HL-60 (cell line): Measurements from ENCODE around the gene APBA2.

Source experiments
- DNase-seq, 2 experiments: peaks; one replicate each; pipeline ENCODE4 v3.0.0-alpha.2; 2010 to 2020; ENCODE audit warnings: low read depth in 1 of 2, low spot score in 1 of 2
- H3K27ac ChIP-seq: fragments of 250-450 bp; sonication (Bioruptor Pico); replicated peaks from 2 replicates; pipeline ENCODE4 v1.5.1; 2020; ENCODE audit warnings: mild to moderate bottlenecking, moderate library complexity
- H3K27me3 ChIP-seq: fragments of 250-450 bp; sonication (Bioruptor Pico); 2 replicates; pipeline ENCODE4 v1.5.1; 2021; ENCODE audit warnings: mild to moderate bottlenecking, moderate library complexity; ENCODE audit not compliant: insufficient read depth, poor library complexity, severe bottlenecking
- H3K4me3 ChIP-seq: replicated peaks from 2 replicates; pipeline ENCODE4 v1.5.1; 2011; ENCODE audit warnings: mild to moderate bottlenecking, control low read depth, low read length; ENCODE audit not compliant: insufficient read depth
- CTCF ChIP-seq: IDR thresholded peaks from one replicate; pipeline ENCODE4 v1.5.1; 2011; ENCODE audit warnings: low read length, control low read depth, inconsistent platforms; ENCODE audit not compliant: insufficient read depth
- GABPA ChIP-seq: IDR thresholded peaks from 2 replicates; pipeline ENCODE4 v1.6.1; 2012; ENCODE audit warnings: low read depth
- POLR2AphosphoS5 ChIP-seq: IDR thresholded peaks from 2 replicates; pipeline ENCODE4 v1.6.1; 2012; ENCODE audit warnings: low read depth
- REST ChIP-seq: IDR thresholded peaks from 2 replicates; pipeline ENCODE4 v1.6.1; 2012; ENCODE audit warnings: low read depth; ENCODE audit not compliant: insufficient replicate concordance
- SPI1 ChIP-seq: IDR thresholded peaks from 2 replicates; pipeline ENCODE4 v1.6.1; 2012; ENCODE audit warnings: low read depth, mild to moderate bottlenecking, borderline replicate concordance

APBA2 gene

GRCh38 chr15:28991236-28992171 is 105.7 kb downstream of the APBA2 start:
- Histone ChIP-seq H3K27ac (no peak overlapping the region), H3K4me3 (no peak overlapping the region), H3K27me3 (no peaks in the 10 kb centered on the region)
- DNase-seq, result no peak
- TF ChIP-seq POLR2AphosphoS5 (no peak), SPI1 (no peak), CTCF (no peak), GABPA (no peak), REST (no peak)

DNA sequence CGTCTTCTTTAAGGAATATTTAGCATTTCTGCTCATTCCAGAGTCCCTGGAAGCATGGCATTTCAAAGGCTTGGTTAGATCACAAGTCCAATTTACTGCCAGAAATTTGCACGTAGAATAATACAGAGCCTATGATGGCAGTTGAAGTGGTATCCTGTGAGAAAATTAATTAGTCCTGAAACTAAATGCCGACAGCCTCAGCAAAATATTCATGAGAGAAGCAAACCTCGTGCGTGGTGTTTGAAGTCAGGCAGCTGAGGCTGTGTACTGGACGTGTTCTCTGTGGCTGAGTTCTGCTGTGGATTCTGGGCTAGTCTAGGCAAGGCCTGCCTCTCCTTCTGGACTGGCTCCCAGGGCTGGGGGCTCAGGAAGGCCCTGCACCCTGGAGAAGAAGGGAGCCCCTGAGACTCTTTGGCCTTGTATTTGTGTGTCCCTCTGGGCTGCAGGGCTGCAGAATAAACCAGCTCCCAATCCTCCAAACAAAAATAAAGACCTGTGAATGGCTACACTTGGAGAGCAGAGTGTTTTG is 106.6 kb downstream of the APBA2 start:
- no peaks in the 10 kb centered on the region for H3K27me3 ChIP-seq
- DNase-seq, result no peak
- TF ChIP-seq CTCF, result no peak
- TF ChIP-seq POLR2AphosphoS5, result no peak
- TF ChIP-seq REST, result no peak
- TF ChIP-seq SPI1, result no peak
- TF ChIP-seq GABPA, result no peak
- H3K27ac ChIP-seq, result no peak overlapping the region
- no peak overlapping the region for H3K4me3 ChIP-seq

DNA sequence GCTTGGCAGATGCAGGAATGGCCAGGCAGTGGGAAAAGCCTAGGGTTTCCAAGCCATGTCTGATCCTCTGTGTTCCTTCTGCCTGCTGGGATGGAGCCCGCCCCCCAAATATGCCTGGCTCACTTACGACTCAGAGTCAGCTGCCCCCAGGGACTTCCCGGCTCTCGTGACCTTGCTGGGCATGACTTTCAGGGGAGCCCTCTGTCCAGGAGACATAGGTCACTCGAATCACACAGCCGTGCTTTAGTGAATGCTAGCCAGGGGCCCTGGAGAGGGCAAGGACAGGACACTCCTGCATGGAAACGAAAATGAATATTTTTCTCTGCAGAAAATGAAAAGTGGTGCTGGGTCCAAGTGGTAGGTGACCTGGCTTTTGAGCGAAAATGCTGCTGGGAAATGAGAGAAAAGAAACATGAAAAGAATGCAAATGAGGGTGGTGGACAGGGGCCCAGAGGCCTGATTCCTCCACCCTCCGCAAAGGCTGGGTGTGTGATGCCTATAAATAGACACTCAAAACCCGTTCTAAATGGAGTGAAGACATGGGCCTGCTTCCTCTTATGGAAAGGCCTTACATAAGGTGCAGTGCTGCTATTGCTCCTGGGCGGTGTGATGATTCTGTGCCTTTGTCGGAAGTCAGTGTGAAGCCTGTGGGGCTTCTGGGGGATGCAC is 107.4 kb downstream of the APBA2 start:
- no peaks in the 10 kb centered on the region for H3K27me3 ChIP-seq
- TF ChIP-seq SPI1 (no peak), POLR2AphosphoS5 (no peak), GABPA (no peak), REST (no peak), CTCF (no peak)
- no peak overlapping the region for H3K4me3 ChIP-seq
- DNase-seq, result no peak
- no peak overlapping the region for H3K27ac ChIP-seq
